Activated CD8-positive, alpha-beta memory T cell treated with anti-CD3 and anti-CD28 coated beads for 36 hours (primary cell): ENCODE data around the gene PFDN4. TPM values are rescaled to one million over a fixed set of nuclear protein-coding genes. Genes with fewer than 3 reads are reported as not detected.

Source experiments
- CTCF ChIA-PET: fragments of 350-600 bp; sonication (Branson Sonifier 250); formaldehyde crosslinking; loops from one replicate; lab custom pipeline; 2021; ENCODE audit warnings: antibody characterized with exemption; lab: Charles Lee
- POLR2A ChIA-PET: fragments of 350-600 bp; sonication (Branson Sonifier 250); formaldehyde crosslinking; loops from one replicate; lab custom pipeline; 2021; ENCODE audit warnings: antibody characterized with exemption; lab: Charles Lee
- total RNA-seq, 2 experiments: library from RNA; stranded (reverse); gene quantifications; one replicate each; pipeline ENCODE4 v1.2.3, GENCODE V29; 2021

The PFDN4 gene
- 10 to 100 TPM; 42.9 TPM for total RNA-seq

DNA sequence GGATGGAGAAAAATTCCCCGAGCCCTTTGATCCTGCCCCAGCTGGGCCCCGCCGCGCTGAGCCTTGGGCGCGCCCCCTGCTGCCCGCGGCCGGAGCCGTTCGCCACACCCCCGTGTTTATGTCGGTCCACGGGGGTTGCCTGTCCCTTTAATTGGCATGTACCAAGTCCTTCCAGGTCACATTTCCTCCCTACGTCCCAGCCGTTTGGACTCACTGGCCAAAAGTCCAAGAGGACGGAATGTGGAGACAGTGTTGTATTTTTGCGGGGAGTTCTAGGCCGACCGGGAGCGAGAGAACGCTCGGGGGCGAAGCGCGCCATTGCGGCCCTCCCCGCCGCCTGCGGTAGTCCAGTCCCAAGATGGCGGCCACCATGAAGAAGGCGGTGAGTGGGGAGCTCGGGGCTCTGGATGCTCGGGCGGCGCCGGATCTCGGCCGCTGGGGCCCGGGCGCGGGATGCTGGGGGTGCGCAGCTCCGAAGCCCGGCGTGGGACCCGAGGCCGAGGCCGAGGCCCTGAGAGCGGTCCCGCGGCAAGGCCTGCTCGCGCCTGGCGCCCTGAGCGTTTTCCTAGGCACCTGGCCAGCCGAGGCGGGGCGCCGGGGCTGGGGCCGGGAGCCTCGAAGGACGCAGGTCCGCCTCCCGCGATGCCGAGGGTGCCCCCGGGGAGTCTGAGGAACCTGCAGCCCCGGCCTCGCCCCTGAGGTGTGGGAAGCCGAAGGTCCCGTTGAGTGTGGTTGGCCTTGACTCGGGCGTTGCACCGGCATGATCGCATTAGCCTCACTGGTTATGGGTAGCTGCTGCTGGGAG, at the start of gene PFDN4:
Gene PFDN4 (plus strand): TSS at position 345 of the 805 bp plus-strand sequence. CDS start 14 bp downstream, at position 359.
- ChIA-PET POLR2A (interaction anchor here (0.6 kb wide), 1 partner anchor 75 kb away, joined by 3 read pairs; no protein-coding TSS in a partner anchor), CTCF (interaction anchor here (1.1 to 1.9 kb wide), 5 partner anchors 14 to 292 kb away, joined by 3 to 8 read pairs (median 3); no protein-coding TSS in a partner anchor)

GRCh38 chr20:54158226-54158625, 49.7 kb upstream of the PFDN4 start:
- ChIA-PET CTCF (no interaction called here), POLR2A (no interaction called here)

DNA sequence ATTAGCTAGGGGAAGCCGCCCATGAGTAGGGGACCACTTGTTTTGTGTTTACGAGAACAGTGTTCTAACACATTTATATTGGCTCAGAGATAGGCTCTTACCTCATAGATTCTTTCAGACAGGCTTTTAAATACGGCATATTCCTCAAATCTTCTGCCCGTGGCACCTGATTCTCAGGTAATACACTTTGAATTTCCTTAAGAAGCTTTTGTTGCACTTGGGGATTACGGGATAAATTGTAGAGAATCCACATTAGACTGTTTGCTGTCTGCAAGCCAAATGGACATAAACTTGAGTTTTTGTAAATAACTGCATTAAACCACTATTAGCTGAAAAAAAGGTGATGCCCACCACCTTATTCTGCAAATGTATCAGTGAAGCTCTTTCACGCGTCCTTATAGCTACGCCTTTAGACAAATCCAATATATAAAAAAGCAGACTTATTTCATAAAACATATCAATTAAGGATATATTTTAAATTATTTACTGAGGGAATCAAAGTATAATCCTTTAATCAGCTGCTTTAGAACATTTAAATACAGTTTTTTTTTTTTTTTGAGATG, 49.0 kb upstream of the PFDN4 start:
- ChIA-PET POLR2A (no interaction called here), CTCF (no interaction called here)

DNA sequence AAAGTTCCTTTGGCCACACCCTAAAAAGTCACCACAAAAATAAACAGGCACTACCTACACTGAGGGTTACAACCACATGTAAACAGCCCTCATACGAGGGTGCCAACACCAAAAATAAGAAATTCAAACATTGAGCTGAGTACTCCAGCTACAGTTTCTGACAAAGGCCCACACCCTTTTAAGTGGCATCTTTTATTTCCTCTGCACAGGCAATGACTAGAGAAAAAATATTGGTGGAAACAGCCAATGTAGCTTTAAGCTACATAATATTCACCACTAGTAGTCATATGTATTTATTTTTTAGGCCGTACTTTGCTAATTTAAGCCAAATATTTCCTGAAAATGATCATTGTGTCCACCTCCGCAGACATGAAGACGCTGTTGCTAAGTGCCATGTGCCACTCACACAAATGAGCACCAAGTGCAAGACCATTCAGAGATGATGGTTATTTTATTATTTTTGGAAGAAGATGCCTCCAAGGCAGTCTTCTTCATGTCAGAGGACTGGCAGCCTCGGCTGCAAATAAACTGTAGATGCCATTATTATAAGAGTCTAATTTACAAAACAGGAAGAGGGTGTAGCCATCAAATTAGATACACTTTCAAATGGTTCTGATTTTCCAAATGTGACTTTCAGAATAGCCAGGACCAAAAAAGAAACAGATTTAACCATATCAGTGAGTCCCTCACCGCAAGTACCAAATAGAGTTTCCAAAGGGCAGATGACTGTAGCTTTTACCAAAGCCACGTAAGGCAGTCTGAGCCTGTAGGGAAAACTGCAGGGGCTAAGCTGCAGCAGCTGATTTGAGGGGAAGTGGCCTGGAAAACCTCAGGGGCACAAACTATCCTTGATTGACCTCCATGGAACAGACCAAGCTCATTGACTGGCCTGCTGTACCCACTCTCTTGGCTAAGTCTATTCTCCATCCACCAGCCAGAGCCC, 47.6 kb upstream of the PFDN4 start:
- CTCF ChIA-PET: no interaction called here
- POLR2A ChIA-PET: no interaction called here

DNA sequence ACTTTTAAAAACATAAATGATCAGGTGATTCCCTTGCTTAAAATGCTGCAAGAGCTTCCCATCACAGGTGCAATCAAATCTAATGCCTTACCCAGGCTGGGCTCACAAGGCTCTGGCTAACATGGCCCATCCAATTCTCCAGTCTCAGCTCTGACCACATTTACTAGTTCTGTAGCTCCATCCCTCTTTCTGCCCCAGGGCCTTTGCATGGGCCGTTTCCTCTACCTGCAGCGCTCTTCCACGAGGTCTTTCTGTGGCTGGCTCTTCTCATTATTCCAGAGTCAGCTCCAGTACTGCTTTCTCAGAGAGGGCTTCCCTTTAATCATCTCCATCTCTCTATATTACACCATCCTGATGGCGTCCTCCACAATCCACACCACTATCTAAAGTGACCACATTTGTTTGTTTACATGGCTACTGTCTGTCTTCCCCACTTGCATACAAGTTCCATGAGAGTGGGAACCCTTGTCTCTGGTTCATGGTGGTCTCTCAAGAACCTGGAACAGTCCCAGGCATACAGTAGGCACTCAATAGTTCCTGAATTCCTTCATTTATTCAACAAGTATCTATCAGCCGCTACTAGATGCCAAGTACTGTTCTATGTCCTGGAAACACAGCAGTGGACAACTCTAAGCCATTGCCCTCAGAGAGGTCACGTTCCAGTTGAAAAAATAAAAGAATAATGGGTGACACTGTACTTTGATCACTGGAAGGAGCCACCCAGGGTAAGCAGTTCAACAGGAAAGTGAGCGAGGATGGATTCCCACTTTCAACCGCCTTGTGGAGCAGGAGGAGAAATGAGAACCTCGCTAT, 46.7 kb upstream of the PFDN4 start:
- ChIA-PET POLR2A (no interaction called here), CTCF (no interaction called here)

- CTCF ChIA-PET: no interaction called here
- POLR2A ChIA-PET: no interaction called here
Observed at GRCh38 chr20:54161821-54162149, 46.1 kb upstream of the PFDN4 start.

DNA sequence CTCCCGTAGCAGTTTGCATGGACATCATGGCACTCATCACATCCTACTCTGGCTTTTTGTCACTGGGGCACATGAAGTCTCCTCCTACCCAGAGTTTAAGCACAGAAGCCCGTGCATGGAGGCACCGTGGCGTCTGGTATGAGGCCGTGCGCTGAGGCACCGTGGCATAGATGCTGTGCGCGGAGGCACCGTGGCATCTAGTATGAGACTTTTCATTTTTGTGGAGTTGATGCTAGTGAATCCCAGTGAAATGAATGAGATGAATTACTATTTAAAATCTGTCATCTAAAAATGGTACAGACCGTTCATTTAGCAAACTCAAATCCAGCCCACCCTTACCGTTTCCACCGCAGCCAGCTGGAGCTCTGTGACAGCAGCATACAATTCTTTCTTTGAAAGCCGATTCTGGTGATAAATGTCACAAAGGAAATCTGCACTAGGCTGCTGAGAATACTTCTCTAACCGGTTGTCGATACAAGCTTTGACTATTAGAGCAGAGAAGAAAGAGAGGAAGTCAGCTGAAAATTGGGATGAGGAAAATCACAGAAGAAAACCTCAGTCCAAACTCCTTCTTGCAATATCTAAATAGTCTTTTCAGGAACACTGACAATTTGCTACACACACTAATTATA, 45.4 kb upstream of the PFDN4 start:
- CTCF ChIA-PET: no interaction called here
- POLR2A ChIA-PET: no interaction called here

GRCh38 chr20:54163402-54163801, 44.5 kb upstream of the PFDN4 start:
- ChIA-PET CTCF (no interaction called here), POLR2A (no interaction called here)

DNA sequence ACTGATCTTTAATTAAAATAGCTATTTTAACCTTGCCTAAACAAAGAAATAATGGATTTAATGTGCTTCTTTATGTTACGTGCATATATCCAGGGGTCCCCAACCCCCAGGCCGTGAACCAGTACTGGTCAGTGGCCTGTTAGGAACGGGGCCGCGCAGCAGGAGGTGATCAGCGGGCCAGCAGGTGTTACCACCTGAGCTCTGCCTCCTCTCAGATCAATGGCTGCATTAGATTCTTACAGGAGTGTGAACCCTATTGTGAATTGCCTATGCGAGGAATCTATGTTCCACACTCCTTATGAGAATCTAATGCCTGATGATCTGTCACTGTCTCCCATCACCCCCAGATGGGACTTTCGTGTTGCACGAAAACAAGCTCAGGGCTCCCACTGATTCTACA, 42.9 kb upstream of the PFDN4 start:
- POLR2A ChIA-PET: no interaction called here
- CTCF ChIA-PET: no interaction called here

DNA sequence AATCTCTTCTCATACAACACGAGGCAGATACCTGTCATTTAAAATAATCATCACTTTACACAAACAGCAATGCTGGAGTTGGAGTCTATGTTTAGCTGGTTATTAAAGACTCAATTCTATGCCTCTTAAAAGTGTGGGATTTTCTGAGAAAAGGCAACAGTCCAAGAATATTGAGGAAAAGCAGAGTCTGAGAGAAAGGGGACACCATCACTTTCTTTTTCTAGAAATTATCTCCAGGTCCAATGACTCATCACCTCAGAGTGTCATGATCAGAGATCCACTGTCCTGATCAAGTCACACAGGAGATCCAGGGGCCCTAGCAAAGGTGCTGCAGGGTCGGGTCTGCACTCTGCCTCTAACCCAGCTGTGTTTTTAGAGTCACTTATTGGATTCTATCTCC, 42.1 kb upstream of the PFDN4 start:
- CTCF ChIA-PET: no interaction called here
- POLR2A ChIA-PET: no interaction called here

GRCh38 chr20:54166987-54167662, 40.8 kb upstream of the PFDN4 start:
- CTCF ChIA-PET: no interaction called here
- POLR2A ChIA-PET: no interaction called here

DNA sequence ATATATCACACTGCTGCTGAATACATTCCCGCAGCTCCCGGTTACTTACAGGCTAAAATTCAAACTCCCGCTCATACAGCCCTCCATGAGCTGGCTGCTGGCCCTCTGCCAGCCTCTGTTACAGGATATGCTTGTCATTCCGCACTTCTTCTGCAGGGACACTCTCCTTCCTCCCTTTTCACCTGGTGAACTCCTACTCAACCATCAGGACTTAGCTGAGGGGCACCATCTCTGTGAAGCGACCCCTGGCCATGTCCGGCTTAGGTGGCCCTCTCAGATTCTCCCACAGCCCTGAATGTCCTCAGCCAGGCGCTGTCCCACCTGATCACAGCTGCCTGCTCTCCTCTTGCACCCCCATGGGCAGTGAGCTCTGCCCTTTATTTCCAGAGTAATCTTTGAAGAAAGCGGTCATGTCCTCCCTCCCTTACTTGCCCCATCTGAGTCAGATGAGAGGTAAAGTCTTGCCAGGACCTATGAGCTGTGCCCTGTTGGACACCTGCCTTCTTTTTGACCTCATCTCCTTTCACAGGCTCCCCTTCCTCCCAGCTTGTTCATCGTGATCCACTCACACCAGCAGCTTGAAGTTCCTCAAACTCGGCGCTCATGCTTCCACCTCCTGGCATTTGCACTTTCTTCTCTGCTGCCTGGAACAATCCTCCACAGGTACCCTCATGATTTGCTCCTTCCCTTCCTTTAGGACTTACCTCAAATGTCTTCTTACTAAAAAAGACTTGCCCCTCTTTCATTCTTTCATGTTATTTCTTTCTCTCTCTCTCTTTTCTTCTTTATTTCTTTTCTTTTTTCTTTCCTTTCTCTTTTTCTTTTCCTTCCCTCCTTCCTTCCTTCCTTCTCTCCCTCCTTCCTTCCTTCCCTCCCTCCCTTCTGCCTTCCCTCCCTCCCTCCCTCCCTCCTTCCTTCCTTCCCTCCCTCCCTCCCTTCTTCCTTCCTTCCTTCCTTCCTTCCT, 39.7 kb upstream of the PFDN4 start:
- ChIA-PET POLR2A (no interaction called here), CTCF (interaction anchor here (0.6 to 0.7 kb wide), 2 partner anchors 23 to 251 kb away, joined by 3 read pairs; no protein-coding TSS in a partner anchor)

GRCh38 chr20:54168961-54169862, 38.7 kb upstream of the PFDN4 start:
- ChIA-PET POLR2A (no interaction called here), CTCF (no interaction called here)

DNA sequence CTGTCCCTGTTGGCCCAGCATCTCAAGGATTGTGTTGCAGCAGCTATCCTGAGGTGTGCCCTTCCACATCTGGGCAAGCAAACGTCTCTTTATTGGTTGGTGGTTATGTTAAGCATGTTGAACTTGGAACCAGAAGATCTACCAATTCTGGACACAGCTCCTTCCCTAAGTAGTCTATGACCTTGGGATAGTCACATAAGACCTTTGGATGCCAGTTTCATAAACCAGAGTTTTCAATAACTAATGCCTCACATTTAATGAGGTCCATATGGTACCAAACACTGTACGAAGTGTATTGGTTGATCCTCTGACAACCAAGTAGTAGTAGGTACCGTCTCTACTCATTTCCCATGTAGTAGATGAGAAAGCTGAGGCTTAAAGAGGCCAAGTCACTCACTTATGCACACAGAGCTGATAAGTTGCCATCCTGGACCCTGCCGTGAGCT, 37.8 kb upstream of the PFDN4 start:
- POLR2A ChIA-PET: no interaction called here
- CTCF ChIA-PET: no interaction called here

DNA sequence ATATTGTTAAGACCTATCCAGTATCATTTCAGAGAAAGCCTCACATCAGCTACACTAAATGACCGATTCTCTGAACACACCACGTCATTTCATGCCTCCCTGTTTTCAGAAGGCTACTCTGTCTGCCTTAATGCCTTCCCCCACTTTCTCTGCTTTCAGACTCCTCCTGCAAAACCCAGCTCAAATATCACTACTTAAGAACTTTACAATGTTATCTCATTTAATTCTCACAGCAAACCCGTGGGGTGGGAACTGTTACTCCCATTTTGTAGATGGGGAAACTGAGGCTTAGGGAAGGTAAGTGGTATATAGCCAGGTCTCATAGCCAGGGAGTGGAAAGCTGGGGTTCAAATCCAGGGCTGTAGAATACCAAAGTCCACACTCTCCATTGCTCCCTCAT, 36.9 kb upstream of the PFDN4 start:
- ChIA-PET POLR2A (no interaction called here), CTCF (no interaction called here)

DNA sequence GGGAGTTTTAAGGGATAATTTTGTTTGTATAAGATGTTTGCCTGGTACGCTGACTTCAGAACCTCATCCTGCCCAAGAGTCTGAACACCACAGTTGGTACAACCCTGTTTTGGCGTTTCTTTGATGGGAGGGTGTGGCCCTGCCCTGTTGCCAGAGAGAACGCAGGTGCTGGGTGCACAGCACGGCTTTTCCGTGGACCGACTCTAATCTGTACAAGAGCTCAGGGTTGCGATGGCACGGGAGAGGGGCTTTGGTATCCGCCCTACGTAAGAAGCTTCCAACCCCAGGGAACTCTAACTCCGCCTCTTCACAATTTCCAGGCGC, 35.4 kb upstream of the PFDN4 start:
- CTCF ChIA-PET: no interaction called here
- POLR2A ChIA-PET: no interaction called here
